Suprapubic skin (tissue), 4 donors: ENCODE measurements around the gene PELO. TPM values are rescaled to one million over a fixed set of nuclear protein-coding genes. Genes with fewer than 3 reads are reported as not detected.

ENCODE experiments used
- DNase-seq, 2 donors: peaks; one replicate each; pipeline ENCODE4 v3.0.0-alpha.2; 2019; ENCODE audit warnings: low spot score in 2 of 2
- H3K27ac ChIP-seq: fragments of 200-600 bp; sonication (generic); one replicate; pipeline ENCODE4 v1.5.1; 2019
- H3K27me3 ChIP-seq: fragments of 200-600 bp; sonication (generic); one replicate; pipeline ENCODE4 v1.5.1; 2019
- H3K36me3 ChIP-seq: fragments of 200-600 bp; sonication (generic); one replicate; pipeline ENCODE4 v1.5.1; 2019
- H3K4me1 ChIP-seq: fragments of 200-600 bp; sonication (generic); one replicate; pipeline ENCODE4 v1.5.1; 2019
- H3K4me3 ChIP-seq: fragments of 200-600 bp; sonication (generic); one replicate; pipeline ENCODE4 v1.5.1; 2019; ENCODE audit warnings: mild to moderate bottlenecking
- H3K9me3 ChIP-seq: fragments of 200-600 bp; sonication (generic); one replicate; pipeline ENCODE4 v1.5.1; 2019
- EP300 ChIP-seq: sonication (generic); formaldehyde crosslinking; IDR thresholded peaks from one replicate; pipeline ENCODE4 v1.6.1; 2017; ENCODE audit warnings: antibody characterized with exemption
- POLR2A ChIP-seq, 2 donors: fragments of 450-650 bp; IDR thresholded peaks; one replicate each; pipeline ENCODE4 v1.6.1; 2017; ENCODE audit warnings: antibody characterized with exemption in 2 of 2, mild to moderate bottlenecking in 2 of 2, moderate library complexity in 2 of 2
- POLR2AphosphoS5 ChIP-seq, 3 donors: sonication (generic); formaldehyde crosslinking; IDR thresholded peaks; one replicate each; pipeline ENCODE4 v1.6.1; 2017; ENCODE audit warnings: antibody characterized with exemption in 3 of 3
- WGBS: methylation state at CpG from one replicate; pipeline ENCODE4 v1.1.5; 2018; 5-methylcytosine and 5-hydroxymethylcytosine counted together
- total RNA-seq, 4 donors: library from RNA; depleted of rRNA; stranded (reverse); fragments of >200 nt; gene quantifications; one replicate each; pipeline ENCODE4 v1.1.0, GENCODE V29; 2016
- TF ChIP-seq, protein P1 (sequence below), 2 donors: fragments of 200-600 bp in 1 of 2; fragments of 450-650 bp in 1 of 2; sonication (generic) in 1 of 2; IDR thresholded peaks; one replicate each; pipeline ENCODE4 v1.5.1; 2016 to 2019; ENCODE audit warnings: antibody characterized with exemption in 2 of 2, mild to moderate bottlenecking in 1 of 2, moderate library complexity in 1 of 2

PELO gene
- total RNA-seq, 4 donors from 2014 or later: 9.8 to 17.5 (median 11.2) TPM

GRCh38 chr5:52808316-52808901 is 20.7 kb downstream of the PELO start:
- peaks cover 3% of the 10 kb centered on the region for H3K36me3 ChIP-seq
- no peak for DNase-seq
- 80% methylated on average over 2 of the region's 2 CpGs for WGBS
- TF ChIP-seq POLR2A (IDR thresholded peaks at IDR 0.05) (no peak), EP300 (no peak), POLR2AphosphoS5 (IDR thresholded peaks at IDR 0.05) (no peak)
- TF ChIP-seq, protein P1, sequence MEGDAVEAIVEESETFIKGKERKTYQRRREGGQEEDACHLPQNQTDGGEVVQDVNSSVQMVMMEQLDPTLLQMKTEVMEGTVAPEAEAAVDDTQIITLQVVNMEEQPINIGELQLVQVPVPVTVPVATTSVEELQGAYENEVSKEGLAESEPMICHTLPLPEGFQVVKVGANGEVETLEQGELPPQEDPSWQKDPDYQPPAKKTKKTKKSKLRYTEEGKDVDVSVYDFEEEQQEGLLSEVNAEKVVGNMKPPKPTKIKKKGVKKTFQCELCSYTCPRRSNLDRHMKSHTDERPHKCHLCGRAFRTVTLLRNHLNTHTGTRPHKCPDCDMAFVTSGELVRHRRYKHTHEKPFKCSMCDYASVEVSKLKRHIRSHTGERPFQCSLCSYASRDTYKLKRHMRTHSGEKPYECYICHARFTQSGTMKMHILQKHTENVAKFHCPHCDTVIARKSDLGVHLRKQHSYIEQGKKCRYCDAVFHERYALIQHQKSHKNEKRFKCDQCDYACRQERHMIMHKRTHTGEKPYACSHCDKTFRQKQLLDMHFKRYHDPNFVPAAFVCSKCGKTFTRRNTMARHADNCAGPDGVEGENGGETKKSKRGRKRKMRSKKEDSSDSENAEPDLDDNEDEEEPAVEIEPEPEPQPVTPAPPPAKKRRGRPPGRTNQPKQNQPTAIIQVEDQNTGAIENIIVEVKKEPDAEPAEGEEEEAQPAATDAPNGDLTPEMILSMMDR (IDR thresholded peaks at IDR 0.05): no peak
- no peak overlapping the region for H3K27ac ChIP-seq
- no peak overlapping the region for H3K4me3 ChIP-seq
- H3K27me3 ChIP-seq: no peaks in the 10 kb centered on the region
- peaks cover 13% of the 10 kb centered on the region for H3K4me1 ChIP-seq
- no peaks in the 10 kb centered on the region for H3K9me3 ChIP-seq

DNA sequence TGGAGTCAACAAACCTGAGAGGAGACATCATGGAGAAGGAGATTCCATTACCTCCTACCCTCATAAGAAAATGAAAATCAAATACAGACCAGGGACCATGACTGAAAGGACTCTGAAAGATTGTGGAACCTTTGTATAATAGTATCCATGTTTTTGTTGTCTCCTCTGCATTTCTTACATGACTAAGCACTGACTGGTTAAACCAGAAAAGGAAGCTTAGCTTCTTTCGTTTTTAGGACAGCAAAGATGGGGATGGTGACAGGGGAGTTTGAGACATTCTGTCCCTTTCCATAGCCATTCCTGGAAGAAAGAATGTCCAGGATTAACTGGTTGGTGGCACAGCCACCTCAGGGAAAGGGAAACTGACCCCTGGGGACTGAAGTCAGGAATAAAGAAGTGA is 22.2 kb downstream of the PELO start:
- no peak overlapping the region for H3K27ac ChIP-seq
- WGBS: 29% methylated on average over 1 of the region's 1 CpG
- peaks cover 5% of the 10 kb centered on the region for H3K4me1 ChIP-seq
- no peaks in the 10 kb centered on the region for H3K27me3 ChIP-seq
- H3K36me3 ChIP-seq: no peaks in the 10 kb centered on the region
- DNase-seq: no peak
- H3K4me3 ChIP-seq: no peak overlapping the region
- no peaks in the 10 kb centered on the region for H3K9me3 ChIP-seq
- TF ChIP-seq POLR2A (IDR thresholded peaks at IDR 0.05) (no peak), EP300 (no peak), POLR2AphosphoS5 (IDR thresholded peaks at IDR 0.05) (no peak)
- TF ChIP-seq, protein P1 (IDR thresholded peaks at IDR 0.05): no peak

- Histone ChIP-seq H3K27me3 (no peaks in the 10 kb centered on the region), H3K27ac (no peak overlapping the region), H3K4me1 (peaks cover 5% of the 10 kb centered on the region), H3K36me3 (no peaks in the 10 kb centered on the region), H3K4me3 (no peak overlapping the region), H3K9me3 (no peaks in the 10 kb centered on the region)
- WGBS: 45% methylated on average over 1 of the region's 1 CpG
- no peak for TF ChIP-seq POLR2AphosphoS5 (IDR thresholded peaks at IDR 0.05)
- TF ChIP-seq POLR2A (IDR thresholded peaks at IDR 0.05): no peak
- TF ChIP-seq EP300: no peak
- TF ChIP-seq, protein P1 (IDR thresholded peaks at IDR 0.05): no peak
- no peak for DNase-seq
These were observed 22.7 kb downstream of the PELO start for GRCh38 chr5:52810426-52810825.

- H3K4me1 ChIP-seq: peaks cover 5% of the 10 kb centered on the region
- WGBS: 81% methylated on average over 3 of the region's 3 CpGs
- TF ChIP-seq POLR2AphosphoS5 (IDR thresholded peaks at IDR 0.05) (no peak), EP300 (no peak), POLR2A (IDR thresholded peaks at IDR 0.05) (no peak)
- TF ChIP-seq, protein P1 (IDR thresholded peaks at IDR 0.05): no peak
- DNase-seq: no peak
- H3K36me3 ChIP-seq: no peaks in the 10 kb centered on the region
- H3K9me3 ChIP-seq: no peaks in the 10 kb centered on the region
- H3K4me3 ChIP-seq: no peak overlapping the region
- no peaks in the 10 kb centered on the region for H3K27me3 ChIP-seq
- H3K27ac ChIP-seq: no peak overlapping the region
These were observed 23.5 kb downstream of the PELO start for GRCh38 chr5:52811067-52811749.

GRCh38 chr5:52814352-52815148 is 26.8 kb downstream of the PELO start:
- H3K27me3 ChIP-seq: no peaks in the 10 kb centered on the region
- 86% methylated on average over 4 of the region's 4 CpGs for WGBS
- no peaks in the 10 kb centered on the region for H3K9me3 ChIP-seq
- no peak overlapping the region for H3K4me3 ChIP-seq
- no peak for DNase-seq
- no peak for TF ChIP-seq POLR2AphosphoS5 (IDR thresholded peaks at IDR 0.05)
- TF ChIP-seq, protein P1 (IDR thresholded peaks at IDR 0.05): no peak
- peaks cover 5% of the 10 kb centered on the region for H3K4me1 ChIP-seq
- H3K36me3 ChIP-seq: no peaks in the 10 kb centered on the region
- no peak overlapping the region for H3K27ac ChIP-seq
